T-cell (primary cell): ENCODE results near the gene SERPINE1. TPM values are rescaled to one million over a fixed set of nuclear protein-coding genes. Genes with fewer than 3 reads are reported as not detected.
"Not testable (repeated sequence)": the region's sequence is repeated elsewhere in the genome, so short reads cannot be mapped to it uniquely, and the experiment has no call there.

Experiments
- ATAC-seq, 4 experiments: fragments of 200-7000 bp in 3 of 4; fragments of 150-1000 bp in 1 of 4; cut with Tn5 transposase; replicated peaks in 1 of 4; 1 replicate in 3 of 4; 2 replicates in 1 of 4; pipeline ENCODE4 v1.10.0; 2021; ENCODE audit warnings: moderate library complexity in 3 of 4, mild to moderate bottlenecking in 2 of 4, moderate number of reproducible peaks in 1 of 4
- CTCF ChIA-PET, 2 donors: fragments of 300-600 bp; sonication (Branson Sonifier 250); formaldehyde crosslinking; loops; one replicate each; lab custom pipeline; 2022; ENCODE audit warnings: antibody characterized with exemption in 2 of 2; lab: Charles Lee
- POLR2A ChIA-PET, 2 donors: fragments of 300-600 bp; sonication (Branson Sonifier 250); formaldehyde crosslinking; loops; one replicate each; lab custom pipeline; 2022; ENCODE audit warnings: antibody characterized with exemption in 2 of 2; lab: Charles Lee
- DNase-seq, 35 experiments: peaks; one replicate each; pipeline versions ENCODE4 v3.0.0 to v3.0.0-alpha.2; 2013 to 2023
- H3K27ac ChIP-seq: one replicate; pipeline ENCODE4 v1.5.1; 2013; ENCODE audit warnings: low read length
- H3K27me3 ChIP-seq, 2 experiments: replicated peaks in 1 of 2; 1 replicate in 1 of 2; 2 replicates in 1 of 2; pipeline versions ENCODE4 v1.6.1 to v1.7.0; 2013; ENCODE audit warnings: low read length in 1 of 2, mixed read lengths in 1 of 2; ENCODE audit not compliant: control insufficient read depth in 2 of 2, insufficient read depth in 2 of 2; ENCODE audit errors: extremely low read depth in 1 of 2
- H3K36me3 ChIP-seq, 2 donors: 1 replicate in 1 of 2; 2 replicates in 1 of 2; pipeline versions ENCODE4 v1.6.1 to v1.7.0; 2013; ENCODE audit warnings: low read length in 1 of 2; ENCODE audit not compliant: control insufficient read depth in 2 of 2, insufficient read depth in 1 of 2; ENCODE audit errors: extremely low read depth in 1 of 2
- H3K4me1 ChIP-seq, 2 experiments: 1 replicate in 1 of 2; 2 replicates in 1 of 2; pipeline versions ENCODE4 v1.6.1 to v1.7.0; 2013; ENCODE audit warnings: low read length in 2 of 2, mixed read lengths in 1 of 2; ENCODE audit not compliant: insufficient read depth in 2 of 2, control insufficient read depth in 1 of 2; ENCODE audit errors: extremely low read depth in 1 of 2
- H3K4me3 ChIP-seq, 2 donors: 1 replicate in 1 of 2; 2 replicates in 1 of 2; pipeline versions ENCODE4 v1.5.1 to v1.7.0; 2013; ENCODE audit warnings: mild to moderate bottlenecking in 2 of 2, low read length in 1 of 2, moderate library complexity in 1 of 2; ENCODE audit not compliant: control insufficient read depth in 1 of 2; ENCODE audit errors: extremely low read depth in 1 of 2
- H3K9me3 ChIP-seq: 2 replicates; pipeline ENCODE4 v1.7.0; 2013
- H3K27ac Mint-ChIP-seq, 2 donors: one replicate each; pipeline ENCODE4 v1.8.0; 2020 to 2021; ENCODE audit warnings: mild to moderate bottlenecking in 2 of 2, mixed read lengths in 2 of 2
- H3K27me3 Mint-ChIP-seq, 2 donors: one replicate each; pipeline ENCODE4 v1.8.0; 2021 to 2022; ENCODE audit warnings: mixed read lengths in 2 of 2
- H3K36me3 Mint-ChIP-seq: one replicate; pipeline ENCODE4 v1.8.0; 2021; ENCODE audit warnings: mixed read lengths
- H3K4me1 Mint-ChIP-seq, 3 donors: one replicate each; pipeline ENCODE4 v1.8.0; 2020 to 2022; ENCODE audit warnings: mixed read lengths in 3 of 3, mild to moderate bottlenecking in 1 of 3
- H3K4me3 Mint-ChIP-seq, 3 donors: one replicate each; pipeline ENCODE4 v1.8.0; 2020 to 2022; ENCODE audit warnings: mild to moderate bottlenecking in 3 of 3, mixed read lengths in 3 of 3, moderate library complexity in 3 of 3
- H3K9me3 Mint-ChIP-seq, 3 donors: one replicate each; pipeline ENCODE4 v1.8.0; 2020 to 2022; ENCODE audit warnings: mixed read lengths in 3 of 3
- WGBS: methylation state at CpG from one replicate; pipeline ENCODE4 v1.1.5; 2013; ENCODE audit warnings: missing lambda C conversion rate; ENCODE audit not compliant: insufficient coverage; 5-methylcytosine and 5-hydroxymethylcytosine counted together
- total RNA-seq, 35 experiments: library from RNA in 6 of 35; stranded (reverse) in 6 of 35; fragments of 120-200 nt in 1 of 35; gene quantifications; one replicate each; pipeline versions ENCODE4 v1.2.1 to v1.2.4 and lab custom pipeline; 2013 to 2026

Gene SERPINE1
- total RNA-seq, 5 donors from 2014 or later (not counting 1 experiment from before 2014, with no cell fraction given) = 0.18 to 0.79 (median 0.51) TPM; not detected in 1

- Histone ChIP-seq H3K27ac (no peak overlapping the region), H3K4me1 (peaks cover 0 to 8% of the 10 kb centered on the region in 2 experiments), H3K27me3 (peaks cover 3 to 71% of the 10 kb centered on the region in 2 experiments), H3K4me3 (no peak overlapping the region), H3K36me3 (no peaks in the 10 kb centered on the region), H3K9me3 (no peaks in the 10 kb centered on the region)
- CTCF ChIA-PET = interaction anchor here in 1 of 2 donors (0.6 kb wide), 1 partner anchor 544 kb away, joined by 5 read pairs; no protein-coding TSS in a partner anchor
- Mint-ChIP-seq H3K4me1 (peaks cover 6 to 8% (median 7%) of the 10 kb centered on the region in 3 donors), H3K9me3 (no peaks in the 10 kb centered on the region), H3K27ac (no peak overlapping the region), H3K36me3 (no peaks in the 10 kb centered on the region), H3K4me3 (no peak overlapping the region), H3K27me3 (peaks cover 39 to 55% of the 10 kb centered on the region in 2 donors)
- no peak for DNase-seq
- no peak for ATAC-seq
- 44% methylated on average over 2 of the region's 3 CpGs for WGBS
- POLR2A ChIA-PET = no interaction called here
Measured at GRCh38 chr7:101104799-101105198, 22.1 kb upstream of the SERPINE1 start.

- H3K9me3 Mint-ChIP-seq, H3K4me3 ChIP-seq, H3K27ac Mint-ChIP-seq, H3K9me3 ChIP-seq, H3K4me1 Mint-ChIP-seq, DNase-seq, H3K36me3 ChIP-seq, H3K27ac ChIP-seq, ATAC-seq, H3K36me3 Mint-ChIP-seq, POLR2A ChIA-PET, H3K4me1 ChIP-seq, H3K4me3 Mint-ChIP-seq: not testable (repeated sequence)
- WGBS = 67% methylated on average over 2 of the region's 5 CpGs
- CTCF ChIA-PET = interaction anchor here in 1 of 2 donors (0.6 kb wide), 2 partner anchors 176 to 544 kb away, joined by 5 to 7 read pairs; no protein-coding TSS in a partner anchor
- H3K27me3 Mint-ChIP-seq = peaks cover 39 to 55% of the 10 kb centered on the region in 2 donors
- peaks cover 3 to 66% of the 10 kb centered on the region in 2 experiments for H3K27me3 ChIP-seq
Measured at GRCh38 chr7:101105248-101105647, 21.7 kb upstream of the SERPINE1 start.

- Histone ChIP-seq H3K4me1 (no peaks in the 10 kb centered on the region), H3K27me3 (peaks cover 0 to 55% of the 10 kb centered on the region in 2 experiments), H3K9me3 (no peaks in the 10 kb centered on the region), H3K27ac (no peak overlapping the region), H3K4me3 (no peak overlapping the region), H3K36me3 (no peaks in the 10 kb centered on the region)
- H3K9me3 Mint-ChIP-seq = no peaks in the 10 kb centered on the region
- DNase-seq = no peak
- no peaks in the 10 kb centered on the region for H3K36me3 Mint-ChIP-seq
- 75% methylated on average over 7 of the region's 7 CpGs for WGBS
- CTCF ChIA-PET = no interaction called here
- no peak overlapping the region for H3K27ac Mint-ChIP-seq
- H3K4me3 Mint-ChIP-seq = no peak overlapping the region
- POLR2A ChIA-PET = interaction anchor here in 1 of 2 donors (0.6 kb wide), 1 partner anchor 288 kb away, joined by 3 read pairs; no protein-coding TSS in a partner anchor
- no peak for ATAC-seq
- peaks cover 29 to 46% of the 10 kb centered on the region in 2 donors for H3K27me3 Mint-ChIP-seq
- H3K4me1 Mint-ChIP-seq = no peaks in the 10 kb centered on the region
Measured at GRCh38 chr7:101106386-101106785, 20.5 kb upstream of the SERPINE1 start.

- no peak overlapping the region for H3K27ac Mint-ChIP-seq
- H3K27ac ChIP-seq = no peak overlapping the region
- H3K36me3 ChIP-seq = no peaks in the 10 kb centered on the region
- H3K27me3 ChIP-seq = peaks cover 0 to 35% of the 10 kb centered on the region in 2 experiments
- no peaks in the 10 kb centered on the region for H3K4me1 ChIP-seq
- CTCF ChIA-PET = interaction anchor here in 1 of 2 donors (0.6 to 0.7 kb wide), 2 partner anchors 31 to 205 kb away, joined by 4 to 7 read pairs; no protein-coding TSS in a partner anchor
- no peak for ATAC-seq
- H3K27me3 Mint-ChIP-seq = peaks cover 19 to 29% of the 10 kb centered on the region in 2 donors
- 62% methylated on average over 9 of the region's 16 CpGs for WGBS
- H3K4me1 Mint-ChIP-seq = no peaks in the 10 kb centered on the region
- H3K9me3 Mint-ChIP-seq = no peaks in the 10 kb centered on the region
- no peak overlapping the region for H3K4me3 ChIP-seq
- no peak overlapping the region for H3K4me3 Mint-ChIP-seq
- H3K36me3 Mint-ChIP-seq = no peaks in the 10 kb centered on the region
- POLR2A ChIA-PET = no interaction called here
- no peaks in the 10 kb centered on the region for H3K9me3 ChIP-seq
- no peak for DNase-seq
Measured at GRCh38 chr7:101108330-101108857, 18.5 kb upstream of the SERPINE1 start.

GRCh38 chr7:101108961-101109360 is 17.9 kb upstream of the SERPINE1 start:
- DNase-seq (no peak), ATAC-seq (no peak)
- Mint-ChIP-seq H3K9me3 (no peaks in the 10 kb centered on the region), H3K4me1 (no peaks in the 10 kb centered on the region), H3K27me3 (peaks cover 18 to 23% of the 10 kb centered on the region in 2 donors), H3K36me3 (no peaks in the 10 kb centered on the region), H3K4me3 (no peak overlapping the region), H3K27ac (no peak overlapping the region)
- Histone ChIP-seq H3K27me3 (peaks cover 0 to 30% of the 10 kb centered on the region in 2 experiments), H3K4me3 (no peak overlapping the region), H3K4me1 (no peaks in the 10 kb centered on the region), H3K27ac (no peak overlapping the region), H3K36me3 (no peaks in the 10 kb centered on the region), H3K9me3 (no peaks in the 10 kb centered on the region)
- WGBS = 84% methylated on average over 7 of the region's 7 CpGs
- CTCF ChIA-PET = no interaction called here
- POLR2A ChIA-PET = no interaction called here

- no peaks in the 10 kb centered on the region for H3K4me1 Mint-ChIP-seq
- H3K4me3 ChIP-seq = no peak overlapping the region
- H3K4me1 ChIP-seq = no peaks in the 10 kb centered on the region
- 70% methylated on average over 4 of the region's 6 CpGs for WGBS
- H3K9me3 Mint-ChIP-seq = no peaks in the 10 kb centered on the region
- H3K36me3 ChIP-seq = no peaks in the 10 kb centered on the region
- no peak overlapping the region for H3K27ac Mint-ChIP-seq
- H3K27me3 Mint-ChIP-seq = peaks cover 14 to 19% of the 10 kb centered on the region in 2 donors
- H3K9me3 ChIP-seq = no peaks in the 10 kb centered on the region
- CTCF ChIA-PET = no interaction called here
- ATAC-seq (no peak), DNase-seq (no peak)
- peaks cover 0 to 30% of the 10 kb centered on the region in 2 experiments for H3K27me3 ChIP-seq
- POLR2A ChIA-PET = no interaction called here
- H3K27ac ChIP-seq = no peak overlapping the region
- H3K36me3 Mint-ChIP-seq = no peaks in the 10 kb centered on the region
- no peak overlapping the region for H3K4me3 Mint-ChIP-seq
Measured at GRCh38 chr7:101109368-101109767, 17.5 kb upstream of the SERPINE1 start.
